Measurements from ENCODE around the gene GNA12.

GNA12 gene

GRCh38 chr7:2800220-2800930, 43.7 kb downstream of the GNA12 start:
- Histone ChIP-seq H3K4me2 (ENCODE audit: low read length) (no peak overlapping the region), H3K9me3 (ENCODE audit: control insufficient read depth, insufficient read depth, low read length) (no peaks in the 10 kb centered on the region), H3K79me2 (ENCODE audit: control insufficient read depth, low read length) (peaks cover 28% of the 10 kb centered on the region), H3F3A (ENCODE audit: control insufficient read depth, insufficient read depth) (no peaks in the 10 kb centered on the region), H4K20me1 (ENCODE audit: control insufficient read depth, insufficient read depth, low read depth, low read length) (no peaks in the 10 kb centered on the region), H3K4me1 (ENCODE audit: control insufficient read depth, low read length) (peaks cover 26% of the 10 kb centered on the region), H3K27me3 (ENCODE audit: control insufficient read depth, low read length) (no peaks in the 10 kb centered on the region), H3K36me3 (ENCODE audit: control insufficient read depth, low read length) (no peaks in the 10 kb centered on the region), H3K27ac (ENCODE audit: low read depth, low read length) (no peak overlapping the region), H3K9me2 (replicated peaks; ENCODE audit: control insufficient read depth, low read length) (no peaks in the 10 kb centered on the region), H3K4me3 (ENCODE audit: low read length) (no peak overlapping the region)
- TF ChIP-seq CTCF (IDR thresholded peaks at IDR 0.05; ENCODE audit: low read depth, low read length, poor library complexity, severe bottlenecking) (no peak), EZH2phosphoT487 (IDR thresholded peaks at IDR 0.05; ENCODE audit: borderline replicate concordance, low read length) (no peak)

GRCh38 chr7:2799253-2799652, 44.9 kb downstream of the GNA12 start:
- no peak for TF ChIP-seq CTCF (IDR thresholded peaks at IDR 0.05; ENCODE audit: low read depth, low read length, poor library complexity, severe bottlenecking)
- TF ChIP-seq EZH2phosphoT487 (IDR thresholded peaks at IDR 0.05; ENCODE audit: borderline replicate concordance, low read length) = no peak
- no peak overlapping the region for H3K4me2 ChIP-seq (ENCODE audit: low read length)
- no peaks in the 10 kb centered on the region for H3K27me3 ChIP-seq (ENCODE audit: control insufficient read depth, low read length)
- peaks cover 19% of the 10 kb centered on the region for H3K4me1 ChIP-seq (ENCODE audit: control insufficient read depth, low read length)
- no peak overlapping the region for H3K27ac ChIP-seq (ENCODE audit: low read depth, low read length)
- H3F3A ChIP-seq (ENCODE audit: control insufficient read depth, insufficient read depth) = no peaks in the 10 kb centered on the region
- H4K20me1 ChIP-seq (ENCODE audit: control insufficient read depth, insufficient read depth, low read depth, low read length) = 0 out of 2 replicates have a peak, but pooled peaks cover 4% of the 10 kb centered on the region
- no peaks in the 10 kb centered on the region for H3K9me3 ChIP-seq (ENCODE audit: control insufficient read depth, insufficient read depth, low read length)
- H3K4me3 ChIP-seq (ENCODE audit: low read length) = no peak overlapping the region
- peaks cover 28% of the 10 kb centered on the region for H3K79me2 ChIP-seq (ENCODE audit: control insufficient read depth, low read length)
- H3K36me3 ChIP-seq (ENCODE audit: control insufficient read depth, low read length) = no peaks in the 10 kb centered on the region
- no peaks in the 10 kb centered on the region for H3K9me2 ChIP-seq (replicated peaks; ENCODE audit: control insufficient read depth, low read length)

- Histone ChIP-seq H3K4me3 (ENCODE audit: low read length) (no peak overlapping the region), H3K36me3 (ENCODE audit: control insufficient read depth, low read length) (no peaks in the 10 kb centered on the region), H3K4me2 (ENCODE audit: low read length) (no peak overlapping the region), H3K27ac (ENCODE audit: low read depth, low read length) (no peak overlapping the region), H3K9me2 (replicated peaks; ENCODE audit: control insufficient read depth, low read length) (no peaks in the 10 kb centered on the region), H3K79me2 (ENCODE audit: control insufficient read depth, low read length) (peaks cover 28% of the 10 kb centered on the region), H3K4me1 (ENCODE audit: control insufficient read depth, low read length) (peaks cover 19% of the 10 kb centered on the region), H3K27me3 (ENCODE audit: control insufficient read depth, low read length) (no peaks in the 10 kb centered on the region), H3F3A (ENCODE audit: control insufficient read depth, insufficient read depth) (no peaks in the 10 kb centered on the region), H4K20me1 (ENCODE audit: control insufficient read depth, insufficient read depth, low read depth, low read length) (0 out of 2 replicates have a peak, but pooled peaks cover 4% of the 10 kb centered on the region), H3K9me3 (ENCODE audit: control insufficient read depth, insufficient read depth, low read length) (no peaks in the 10 kb centered on the region)
- TF ChIP-seq EZH2phosphoT487 (IDR thresholded peaks at IDR 0.05; ENCODE audit: borderline replicate concordance, low read length) (no peak), CTCF (IDR thresholded peaks at IDR 0.05; ENCODE audit: low read depth, low read length, poor library complexity, severe bottlenecking) (no peak)
Observed at GRCh38 chr7:2798669-2799068, 45.4 kb downstream of the GNA12 start.
